HEK293T (cell line): ENCODE data around the gene DDIT3.

Source experiments
- CTCF ChIA-PET: fragments of 350-600 bp; formaldehyde crosslinking; extraction: SDS; loops from one replicate; lab custom pipeline; 2021; ENCODE audit warnings: antibody characterized with exemption, inconsistent platforms; lab: Yijun Ruan, JAX
- POLR2A ChIA-PET: fragments of 350-600 bp; formaldehyde crosslinking; extraction: SDS; loops from one replicate; lab custom pipeline; 2020; ENCODE audit warnings: antibody characterized with exemption, inconsistent platforms; lab: Yijun Ruan, JAX
- DNase-seq: peaks from one replicate; pipeline ENCODE4 v3.0.0; 2012; ENCODE audit warnings: mixed read lengths; ENCODE audit errors: extremely low spot score
- ARNT ChIP-seq: fragments of 450-650 bp; IDR thresholded peaks from 2 replicates; pipeline ENCODE4 v1.6.1; 2017; ENCODE audit warnings: mild to moderate bottlenecking
- BHLHE40 ChIP-seq: fragments of 450-650 bp; IDR thresholded peaks from 2 replicates; pipeline ENCODE4 v1.6.1; 2016; ENCODE audit warnings: mild to moderate bottlenecking, moderate library complexity, borderline replicate concordance
- CTBP1 ChIP-seq: fragments of 450-650 bp; IDR thresholded peaks from 2 replicates; pipeline ENCODE4 v1.6.1; 2016; ENCODE audit warnings: borderline replicate concordance
- ELF4 ChIP-seq: fragments of 450-650 bp; IDR thresholded peaks from 2 replicates; pipeline ENCODE4 v1.6.1; 2017; ENCODE audit warnings: antibody characterized with exemption
- FOXA1 ChIP-seq: fragments of 450-650 bp; IDR thresholded peaks from 2 replicates; pipeline ENCODE4 v1.6.1; 2016; ENCODE audit warnings: mild to moderate bottlenecking
- FOXK2 ChIP-seq: fragments of 450-650 bp; IDR thresholded peaks from 2 replicates; pipeline ENCODE4 v1.6.1; 2016; ENCODE audit warnings: mild to moderate bottlenecking
- FOXM1 ChIP-seq: fragments of 450-650 bp; IDR thresholded peaks from 2 replicates; pipeline ENCODE4 v1.6.1; 2017; ENCODE audit warnings: mild to moderate bottlenecking, borderline replicate concordance
- HDGF ChIP-seq: fragments of 450-650 bp; IDR thresholded peaks from 2 replicates; pipeline ENCODE4 v1.6.1; 2017; ENCODE audit warnings: antibody characterized with exemption, borderline replicate concordance
- L3MBTL2 ChIP-seq: fragments of 450-650 bp; conservative IDR thresholded peaks from 2 replicates; pipeline ENCODE4 v1.6.1; 2016; ENCODE audit warnings: mild to moderate bottlenecking
- LEF1 ChIP-seq: fragments of 450-650 bp; IDR thresholded peaks from 2 replicates; pipeline ENCODE4 v1.6.1; 2017; ENCODE audit warnings: mild to moderate bottlenecking, borderline replicate concordance
- NFRKB ChIP-seq: fragments of 450-650 bp; IDR thresholded peaks from 2 replicates; pipeline ENCODE4 v1.6.1; 2016; ENCODE audit warnings: mild to moderate bottlenecking, moderate library complexity
- SP1 ChIP-seq: fragments of 450-650 bp; IDR thresholded peaks from 2 replicates; pipeline ENCODE4 v1.6.1; 2017
- SUZ12 ChIP-seq: fragments of 450-650 bp; IDR thresholded peaks from 2 replicates; pipeline ENCODE4 v1.6.1; 2016; ENCODE audit warnings: mild to moderate bottlenecking
- TARDBP ChIP-seq: fragments of 450-650 bp; IDR thresholded peaks from 2 replicates; pipeline ENCODE4 v1.6.1; 2016
- ZNF384 ChIP-seq: fragments of 450-650 bp; IDR thresholded peaks from 2 replicates; pipeline ENCODE4 v1.6.1; 2016
- TF ChIP-seq, protein P1 (sequence below): fragments of 450-650 bp; IDR thresholded peaks from 2 replicates; pipeline ENCODE4 v1.6.1; 2016

Gene DDIT3

GRCh38 chr12:57560516-57560915 is 40.2 kb upstream of the DDIT3 start:
- POLR2A ChIA-PET = no interaction called here

GRCh38 chr12:57558864-57559263 is 38.5 kb upstream of the DDIT3 start:
- TF ChIP-seq FOXM1 (no peak), SP1 (no peak), BHLHE40 (no peak), NFRKB (no peak), TARDBP (no peak), ZNF384 (no peak), HDGF (no peak), FOXA1 (no peak), LEF1 (no peak), FOXK2 (no peak), ELF4 (no peak), CTBP1 (no peak), L3MBTL2 (no peak), ARNT (no peak), SUZ12 (no peak)
- TF ChIP-seq, protein P1, sequence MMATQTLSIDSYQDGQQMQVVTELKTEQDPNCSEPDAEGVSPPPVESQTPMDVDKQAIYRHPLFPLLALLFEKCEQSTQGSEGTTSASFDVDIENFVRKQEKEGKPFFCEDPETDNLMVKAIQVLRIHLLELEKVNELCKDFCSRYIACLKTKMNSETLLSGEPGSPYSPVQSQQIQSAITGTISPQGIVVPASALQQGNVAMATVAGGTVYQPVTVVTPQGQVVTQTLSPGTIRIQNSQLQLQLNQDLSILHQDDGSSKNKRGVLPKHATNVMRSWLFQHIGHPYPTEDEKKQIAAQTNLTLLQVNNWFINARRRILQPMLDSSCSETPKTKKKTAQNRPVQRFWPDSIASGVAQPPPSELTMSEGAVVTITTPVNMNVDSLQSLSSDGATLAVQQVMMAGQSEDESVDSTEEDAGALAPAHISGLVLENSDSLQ = no peak
- no peak for DNase-seq
- POLR2A ChIA-PET = interaction anchor here (1.0 kb wide), 1 partner anchor 13 kb away, joined by 3 read pairs; no protein-coding TSS in a partner anchor
- CTCF ChIA-PET = interaction anchor here (0.5 kb wide), 1 partner anchor 98 kb away, joined by 3 read pairs; no protein-coding TSS in a partner anchor

More at GRCh38 chr12:57560516-57560915, 40.2 kb upstream of the DDIT3 start:
- CTCF ChIA-PET = no interaction called here
- no peak for DNase-seq
- TF ChIP-seq BHLHE40 (no peak), ZNF384 (no peak), ELF4 (no peak), L3MBTL2 (no peak), TARDBP (no peak)

GRCh38 chr12:57554897-57555296 is 34.6 kb upstream of the DDIT3 start:
- POLR2A ChIA-PET = no interaction called here
- CTCF ChIA-PET = no interaction called here
- TF ChIP-seq L3MBTL2 (no peak), LEF1 (no peak), FOXM1 (no peak), TARDBP (no peak), FOXA1 (no peak), SP1 (no peak), ARNT (no peak), BHLHE40 (no peak), ELF4 (no peak), HDGF (no peak), CTBP1 (no peak), NFRKB (no peak), ZNF384 (no peak), FOXK2 (no peak), SUZ12 (no peak)
- TF ChIP-seq, protein P1 = no peak
- no peak for DNase-seq

DNA sequence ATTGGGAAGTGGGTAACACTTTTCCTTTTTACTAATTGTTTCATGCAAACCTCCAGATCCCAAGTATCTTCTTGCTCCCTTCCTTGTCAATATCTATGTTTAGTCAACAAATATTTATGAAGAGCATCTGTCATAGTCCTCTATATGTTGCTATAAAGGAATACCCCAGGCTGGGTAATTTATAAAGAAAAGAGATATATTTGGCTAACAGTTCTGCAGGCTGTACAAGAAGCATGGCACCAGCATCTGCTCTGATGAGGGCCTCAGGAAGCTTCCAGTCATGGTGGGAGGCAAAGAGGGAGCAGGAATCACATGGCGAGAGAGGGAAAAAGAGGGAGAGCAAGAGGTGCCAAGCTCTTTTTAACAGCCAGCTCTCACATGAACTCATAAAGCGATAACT is 34.1 kb upstream of the DDIT3 start:
- CTCF ChIA-PET = no interaction called here

DNA sequence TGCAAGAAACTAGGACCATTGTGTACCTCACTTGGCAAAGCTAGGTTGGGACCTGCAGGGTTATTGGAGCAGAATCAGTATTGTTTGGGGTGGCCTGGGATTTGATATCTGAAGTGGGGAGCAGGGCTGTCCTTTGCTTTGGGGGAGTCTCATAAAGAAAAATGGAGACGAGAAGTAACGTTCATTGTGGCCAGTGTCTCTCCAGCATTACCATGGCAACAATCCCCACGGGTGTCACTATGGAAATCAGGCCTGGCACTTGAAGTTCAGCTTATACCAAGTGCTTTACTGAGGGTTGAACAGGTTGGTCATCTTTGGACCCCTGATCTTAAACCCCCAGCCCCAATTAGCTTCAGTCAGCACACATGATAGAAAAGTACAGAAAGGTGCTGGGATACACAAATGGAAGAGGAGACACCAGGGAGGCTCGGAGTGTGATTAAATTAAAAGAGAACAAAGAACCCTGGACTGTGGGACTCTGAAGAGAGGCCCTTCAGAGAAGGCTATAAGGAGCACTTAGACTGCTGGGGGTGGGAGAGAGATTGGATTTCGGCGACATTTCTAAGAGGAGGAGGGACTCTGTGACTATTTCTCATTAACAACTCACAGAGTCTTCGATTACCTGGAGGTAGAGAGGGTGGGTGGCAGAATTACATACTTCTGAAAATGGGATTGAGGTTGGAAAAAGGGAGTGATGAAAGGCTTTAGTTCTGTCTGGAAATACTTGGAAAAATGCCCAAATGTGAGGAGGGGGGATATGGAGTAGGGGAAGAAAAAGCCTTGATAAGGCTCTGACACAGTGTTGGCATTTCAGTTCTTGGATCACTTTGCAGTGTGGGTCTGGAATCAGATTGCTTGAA is 33.3 kb upstream of the DDIT3 start:
- no peak for DNase-seq
- POLR2A ChIA-PET = interaction anchor here (1.3 to 2.0 kb wide), 2 partner anchors 33 to 38 kb away, joined by 3 to 4 read pairs; partner anchors contain the start of genes DDIT3 and PIP4K2C
- TF ChIP-seq BHLHE40 = no peak
- TF ChIP-seq FOXM1 = no peak
- CTCF ChIA-PET = no interaction called here

More for the DNA sequence above, 34.1 kb upstream of the DDIT3 start:
- DNase-seq = no peak
- POLR2A ChIA-PET = no interaction called here
- TF ChIP-seq SUZ12 = no peak

GRCh38 chr12:57552835-57553313 is 32.6 kb upstream of the DDIT3 start:
- ChIA-PET POLR2A (interaction anchor here (1.3 to 2.0 kb wide), 2 partner anchors 32 to 38 kb away, joined by 3 to 4 read pairs; partner anchors contain the start of genes DDIT3 and PIP4K2C), CTCF (no interaction called here)
- TF ChIP-seq, protein P1 = no peak
- TF ChIP-seq SP1 = no peak
- no peak for TF ChIP-seq LEF1
- no peak for TF ChIP-seq FOXK2
- TF ChIP-seq L3MBTL2 = no peak
- no peak for TF ChIP-seq ZNF384
- no peak for TF ChIP-seq ELF4
- no peak for TF ChIP-seq SUZ12
- TF ChIP-seq FOXA1 = no peak
- no peak for TF ChIP-seq NFRKB
- TF ChIP-seq CTBP1 = no peak
- TF ChIP-seq ARNT = no peak
- no peak for TF ChIP-seq FOXM1
- TF ChIP-seq BHLHE40 = no peak
- no peak for DNase-seq
